H1 (cell line): ENCODE data around the gene CRP. TPM values are rescaled to one million over a fixed set of nuclear protein-coding genes. Genes with fewer than 3 reads are reported as not detected.

Experiments used
- CTCF ChIA-PET: fragments of 300-600 bp; sonication (Branson Sonifier 250); formaldehyde crosslinking; loops from one replicate; lab custom pipeline; 2021; ENCODE audit not compliant: partially characterized antibody; lab: Charles Lee
- POLR2A ChIA-PET: fragments of 300-600 bp; sonication (Branson Sonifier 250); formaldehyde crosslinking; loops from one replicate; lab custom pipeline; 2021; ENCODE audit warnings: inconsistent platforms; ENCODE audit not compliant: partially characterized antibody; lab: Charles Lee
- DNase-seq, 2 experiments: peaks; one replicate each; pipeline versions ENCODE4 v3.0.0 to v3.0.0-alpha.2; 2010 to 2022; ENCODE audit warnings: low spot score in 2 of 2, low read depth in 1 of 2, mixed read lengths in 1 of 2
- FAIRE-seq: peaks from 2 replicates; lab custom pipeline; 2011; peaks lifted over from hg19 to GRCh38; lab: Jason Lieb, UNC
- H2AFZ ChIP-seq: 2 replicates; pipeline ENCODE4 v1.8.1; 2012; ENCODE audit warnings: low read length, inconsistent platforms
- H2AK5ac ChIP-seq: 2 replicates; pipeline ENCODE4 v1.6.1; 2013; ENCODE audit warnings: low read depth, low read length
- H2BK120ac ChIP-seq: replicated peaks from 2 replicates; pipeline ENCODE3; 2013; ENCODE audit warnings: low read depth, low read length, inconsistent platforms
- H2BK12ac ChIP-seq: 2 replicates; pipeline ENCODE4 v1.6.1; 2013; ENCODE audit warnings: low read depth, low read length
- H2BK15ac ChIP-seq: 2 replicates; pipeline ENCODE4 v1.6.1; 2013; ENCODE audit warnings: low read length
- H2BK20ac ChIP-seq: 2 replicates; pipeline ENCODE4 v1.6.1; 2013; ENCODE audit warnings: low read length
- H2BK5ac ChIP-seq: 2 replicates; pipeline ENCODE4 v1.6.1; 2013; ENCODE audit warnings: low read depth, low read length
- H3K14ac ChIP-seq: 2 replicates; pipeline ENCODE4 v1.6.1; 2013; ENCODE audit warnings: inconsistent platforms; ENCODE audit not compliant: insufficient read length
- H3K18ac ChIP-seq: 2 replicates; pipeline ENCODE4 v1.6.1; 2013; ENCODE audit warnings: low read length; ENCODE audit errors: extremely low read depth
- H3K23ac ChIP-seq: 2 replicates; pipeline ENCODE4 v1.6.1; 2013; ENCODE audit warnings: inconsistent platforms; ENCODE audit not compliant: insufficient read length
- H3K23me2 ChIP-seq: 2 replicates; pipeline ENCODE4 v1.6.1; 2013; ENCODE audit warnings: low read depth, low read length
- H3K27ac ChIP-seq: 2 replicates; pipeline ENCODE4 v1.6.1; 2011; ENCODE audit warnings: low read depth, low read length, inconsistent platforms
- H3K27me3 ChIP-seq, 4 experiments: replicated peaks in 1 of 4; 1 replicate in 1 of 4; 2 replicates in 3 of 4; pipeline versions ENCODE4 v1.6.1 to v1.8.1; 2011 to 2013; ENCODE audit warnings: low read length in 3 of 4, mild to moderate bottlenecking in 3 of 4, inconsistent platforms in 2 of 4, mixed read lengths in 2 of 4, moderate library complexity in 1 of 4; ENCODE audit not compliant: control insufficient read depth in 3 of 4, insufficient read depth in 3 of 4; ENCODE audit errors: extremely low read depth in 1 of 4
- H3K36me3 ChIP-seq, 4 experiments: 2 replicates each; pipeline versions ENCODE4 v1.6.1 to v1.8.1; 2011 to 2013; ENCODE audit warnings: mild to moderate bottlenecking in 4 of 4, low read length in 3 of 4, moderate library complexity in 2 of 4, control low read depth in 1 of 4, inconsistent platforms in 1 of 4; ENCODE audit not compliant: insufficient read depth in 4 of 4, control insufficient read depth in 2 of 4
- H3K4ac ChIP-seq: replicated peaks from 2 replicates; pipeline ENCODE3; 2013; ENCODE audit warnings: low read length, low read depth, mixed read lengths, inconsistent platforms; ENCODE audit not compliant: insufficient read length
- H3K4me1 ChIP-seq, 4 experiments: replicated peaks in 1 of 4; 1 replicate in 1 of 4; 2 replicates in 3 of 4; pipeline versions ENCODE4 v1.6.1 to v1.8.1; 2011 to 2013; ENCODE audit warnings: low read length in 3 of 4, inconsistent platforms in 2 of 4, mixed read lengths in 1 of 4; ENCODE audit not compliant: insufficient read depth in 4 of 4, control insufficient read depth in 3 of 4
- H3K4me2 ChIP-seq, 2 experiments: 2 replicates each; pipeline versions ENCODE4 v1.6.1 to v1.8.1; 2011 to 2013; ENCODE audit warnings: low read depth in 2 of 2, low read length in 2 of 2, control low read depth in 1 of 2, inconsistent platforms in 1 of 2, mild to moderate bottlenecking in 1 of 2; ENCODE audit not compliant: insufficient read depth in 1 of 2
- H3K4me3 ChIP-seq, 4 experiments: fragments of 200-600, 300-600 bp in 1 of 4; sonication (generic), shearing (Covaris generic), sonication (Bioruptor Twin) in 1 of 4; 2 replicates each; pipeline versions ENCODE4 v1.5.1 to v1.8.1; 2011 to 2016; ENCODE audit warnings: low read length in 4 of 4, low read depth in 3 of 4, control low read depth in 2 of 4, inconsistent platforms in 2 of 4, mild to moderate bottlenecking in 2 of 4, mixed read lengths in 1 of 4, moderate library complexity in 1 of 4; ENCODE audit not compliant: insufficient read depth in 2 of 4; ENCODE audit errors: extremely low read depth in 1 of 4
- H3K56ac ChIP-seq: replicated peaks from 2 replicates; pipeline ENCODE3; 2013; ENCODE audit warnings: low read depth, mild to moderate bottlenecking, mixed read lengths, low read length, inconsistent platforms; ENCODE audit not compliant: insufficient read length
- H3K79me1 ChIP-seq: 2 replicates; pipeline ENCODE4 v1.6.1; 2013; ENCODE audit warnings: low read depth, low read length, control low read depth
- H3K79me2 ChIP-seq, 2 experiments: 2 replicates each; pipeline versions ENCODE4 v1.6.1 to v1.8.1; 2012 to 2013; ENCODE audit warnings: low read length in 2 of 2, mild to moderate bottlenecking in 2 of 2, inconsistent platforms in 1 of 2; ENCODE audit not compliant: insufficient read depth in 2 of 2, control insufficient read depth in 1 of 2
- H3K9ac ChIP-seq, 4 experiments: replicated peaks in 1 of 4; 1 replicate in 1 of 4; 2 replicates in 3 of 4; pipeline versions ENCODE4 v1.6.1 to v1.8.1; 2011 to 2013; ENCODE audit warnings: low read depth in 3 of 4, low read length in 3 of 4, control low read depth in 2 of 4, mild to moderate bottlenecking in 2 of 4, moderate library complexity in 2 of 4, inconsistent platforms in 1 of 4; ENCODE audit errors: extremely low read depth in 1 of 4
- H3K9me3 ChIP-seq, 2 experiments: 2 replicates each; pipeline versions ENCODE4 v1.6.1 to v1.8.1; 2012 to 2013; ENCODE audit warnings: mild to moderate bottlenecking in 2 of 2, moderate library complexity in 2 of 2, control low read depth in 1 of 2, inconsistent platforms in 1 of 2, low read depth in 1 of 2, low read length in 1 of 2, mixed read lengths in 1 of 2; ENCODE audit not compliant: insufficient read depth in 2 of 2
- H4K20me1 ChIP-seq, 2 experiments: replicated peaks in 1 of 2; 2 replicates each; pipeline versions ENCODE3 to v1.8.1; 2011 to 2013; ENCODE audit warnings: inconsistent platforms in 2 of 2, low read length in 2 of 2, mild to moderate bottlenecking in 1 of 2; ENCODE audit not compliant: insufficient read depth in 2 of 2, control insufficient read depth in 1 of 2
- H4K5ac ChIP-seq: 2 replicates; pipeline ENCODE4 v1.6.1; 2013; ENCODE audit warnings: low read length, low read depth, mixed read lengths, inconsistent platforms; ENCODE audit not compliant: insufficient read length
- H4K8ac ChIP-seq: 2 replicates; pipeline ENCODE4 v1.8.0; 2013; ENCODE audit warnings: mild to moderate bottlenecking, moderate library complexity, low read length, inconsistent platforms; ENCODE audit not compliant: insufficient read depth; ENCODE audit errors: extremely low read depth
- H4K91ac ChIP-seq: replicated peaks from 2 replicates; pipeline ENCODE3; 2013; ENCODE audit warnings: low read length, mixed read lengths, inconsistent platforms; ENCODE audit not compliant: insufficient read length
- BACH1 ChIP-seq: IDR thresholded peaks from 2 replicates; pipeline ENCODE4 v1.6.1; 2012; ENCODE audit warnings: low read length, improper control_type of control experiment
- CBX5 ChIP-seq: fragments of 300-800, 300-1000 bp; sonication (generic); IDR thresholded peaks from 2 replicates; pipeline ENCODE4 v1.7.1; 2016; ENCODE audit warnings: antibody characterized with exemption, low read length, low read depth
- CBX8 ChIP-seq: fragments of 300-800, 300-1000 bp; sonication (generic); IDR thresholded peaks from 2 replicates; pipeline ENCODE4 v1.7.1; 2016; ENCODE audit warnings: low read depth, low read length, borderline replicate concordance
- CHD1 ChIP-seq: IDR thresholded peaks from 2 replicates; pipeline ENCODE4 v1.6.1; 2012; ENCODE audit warnings: low read depth, low read length, improper control_type of control experiment
- EGR1 ChIP-seq: IDR thresholded peaks from 2 replicates; pipeline ENCODE4 v1.6.1; 2011; ENCODE audit warnings: low read depth, low read length, borderline replicate concordance
- KDM4A ChIP-seq: IDR thresholded peaks from one replicate; pipeline ENCODE4 v1.7.1; 2012; ENCODE audit warnings: low read depth, mild to moderate bottlenecking, moderate library complexity, low read length, inconsistent platforms; ENCODE audit not compliant: severe bottlenecking
- POU5F1 ChIP-seq: IDR thresholded peaks from 2 replicates; pipeline ENCODE4 v1.6.1; 2011; ENCODE audit warnings: low read depth, mild to moderate bottlenecking, low read length, moderate library complexity
- WGBS, 2 experiments: shearing (Covaris generic) in 1 of 2; methylation state at CpG; one replicate each; pipeline versions ENCODE4 v1.1.6 to v1.1.7; 2013 to 2015; ENCODE audit warnings: low lambda C conversion rate in 2 of 2, mixed read lengths in 2 of 2, inconsistent platforms in 1 of 2, low coverage in 1 of 2, missing lambda C conversion rate in 1 of 2; ENCODE audit not compliant: insufficient replicate concordance in 2 of 2, insufficient coverage in 1 of 2, insufficient read length in 1 of 2; ENCODE audit errors: extremely low coverage in 1 of 2, missing lambda C conversion rate in 1 of 2; 5-methylcytosine and 5-hydroxymethylcytosine counted together
- polyA plus RNA-seq, 7 experiments: library from polyadenylated mRNA; depleted of rRNA in 3 of 7; stranded (reverse) in 5 of 7; unstranded in 2 of 7; fragments of >200 nt in 5 of 7; fragments of 200-250 nt in 2 of 7; gene quantifications; 1 replicate in 5 of 7; 2 replicates in 1 of 7; 4 replicates in 1 of 7; pipeline versions ENCODE4 v1.2.1 to v1.2.3, GENCODE V29; 2011 to 2013; ENCODE audit warnings: missing spikeins in 2 of 7, mixed read lengths in 2 of 7
- total RNA-seq: library from RNA; stranded (reverse); fragmentation: NEBNext Ultra II Directional; extraction: Animal tissue kit (Norgen Biotek cat#: 25700); gene quantifications from 2 replicates; pipeline ENCODE4 v1.2.1, GENCODE V29; 2021

CRP gene
- total and polyA plus RNA-seq, 2 of the 8 experiments (the other 6 are each of a cell fraction or from before 2014, with no cell fraction given): not detected

GRCh38 chr1:159748370-159748769 lies 34.0 kb upstream of the CRP start:
- WGBS, 2 experiments: 88% methylated on average over 1 of the region's 1 CpG; no CpG with 5 or more reads in 1 of the 2 experiments
- Histone ChIP-seq H4K91ac (no peak overlapping the region), H2BK120ac (no peak overlapping the region), H3K4ac (no peak overlapping the region), H2BK5ac (no peak overlapping the region), H3K36me3 (no peaks in the 10 kb centered on the region), H2AK5ac (no peak overlapping the region), H4K8ac (no peak overlapping the region), H3K4me2 (no peak overlapping the region), H3K27ac (no peak overlapping the region), H2BK20ac (no peak overlapping the region), H4K20me1 (no peaks in the 10 kb centered on the region), H2BK15ac (no peak overlapping the region), H3K56ac (no peak overlapping the region), H3K79me2 (no peaks in the 10 kb centered on the region), H2BK12ac (no peak overlapping the region), H3K27me3 (no peaks in the 10 kb centered on the region), H3K23me2 (no peaks in the 10 kb centered on the region), H3K9me3 (peaks cover 13 to 28% of the 10 kb centered on the region in 2 experiments; a peak in 3 of 4 replicates), H2AFZ (no peak overlapping the region), H3K18ac (no peak overlapping the region), H3K23ac (no peak overlapping the region), H3K79me1 (no peaks in the 10 kb centered on the region), H3K9ac (no peak overlapping the region), H3K4me1 (no peaks in the 10 kb centered on the region), H4K5ac (no peak overlapping the region), H3K4me3 (no peak overlapping the region), H3K14ac (no peak overlapping the region)
- FAIRE-seq (no peak), DNase-seq (no peak)
- ChIA-PET CTCF (interaction anchor here (0.8 to 1.2 kb wide), 2 partner anchors 11 to 534 kb away, joined by 3 read pairs; no protein-coding TSS in a partner anchor), POLR2A (no interaction called here)
- no peak for TF ChIP-seq EGR1
- TF ChIP-seq BACH1: no peak
- TF ChIP-seq CBX5: no peak
- TF ChIP-seq POU5F1: no peak
- no peak for TF ChIP-seq KDM4A
- no peak for TF ChIP-seq CBX8
- TF ChIP-seq CHD1: no peak
